ENCODE measurements around the gene CLIP1. TPM values are rescaled to one million over a fixed set of nuclear protein-coding genes. Genes with fewer than 3 reads are reported as not detected.

Gene CLIP1
- total RNA-seq, 4 donors from 2014 or later = 48.2 to 134 (median 96.8) TPM

- Histone ChIP-seq H3K27me3 (no peaks in the 10 kb centered on the region), H3K36me3 (no peaks in the 10 kb centered on the region), H3K27ac (peak overlapping the region; percentile 63 to 77), H3K9me3 (no peaks in the 10 kb centered on the region), H3K4me1 (peaks cover 0 to 8% of the 10 kb centered on the region in 2 donors), H3K4me3 (no peak overlapping the region)
- intact Hi-C loops (cut with DNase I; ENCODE audit: low total_unique reads) = loop anchor here (10.0 kb wide), 1 partner anchor 79 kb away; no protein-coding TSS in a partner anchor
- DNase-seq = no peak
- TF ChIP-seq, protein P1, sequence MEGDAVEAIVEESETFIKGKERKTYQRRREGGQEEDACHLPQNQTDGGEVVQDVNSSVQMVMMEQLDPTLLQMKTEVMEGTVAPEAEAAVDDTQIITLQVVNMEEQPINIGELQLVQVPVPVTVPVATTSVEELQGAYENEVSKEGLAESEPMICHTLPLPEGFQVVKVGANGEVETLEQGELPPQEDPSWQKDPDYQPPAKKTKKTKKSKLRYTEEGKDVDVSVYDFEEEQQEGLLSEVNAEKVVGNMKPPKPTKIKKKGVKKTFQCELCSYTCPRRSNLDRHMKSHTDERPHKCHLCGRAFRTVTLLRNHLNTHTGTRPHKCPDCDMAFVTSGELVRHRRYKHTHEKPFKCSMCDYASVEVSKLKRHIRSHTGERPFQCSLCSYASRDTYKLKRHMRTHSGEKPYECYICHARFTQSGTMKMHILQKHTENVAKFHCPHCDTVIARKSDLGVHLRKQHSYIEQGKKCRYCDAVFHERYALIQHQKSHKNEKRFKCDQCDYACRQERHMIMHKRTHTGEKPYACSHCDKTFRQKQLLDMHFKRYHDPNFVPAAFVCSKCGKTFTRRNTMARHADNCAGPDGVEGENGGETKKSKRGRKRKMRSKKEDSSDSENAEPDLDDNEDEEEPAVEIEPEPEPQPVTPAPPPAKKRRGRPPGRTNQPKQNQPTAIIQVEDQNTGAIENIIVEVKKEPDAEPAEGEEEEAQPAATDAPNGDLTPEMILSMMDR (IDR thresholded peaks at IDR 0.05) = no peak
- no peak for TF ChIP-seq POLR2A (IDR thresholded peaks at IDR 0.05)
These were observed 27.1 kb downstream of the CLIP1 start for GRCh38 chr12:122395319-122395718.

GRCh38 chr12:122394626-122395194, 27.8 kb downstream of the CLIP1 start:
- no peaks in the 10 kb centered on the region for H3K9me3 ChIP-seq
- intact Hi-C loops (cut with DNase I; ENCODE audit: low total_unique reads) = loop anchor here (10.0 kb wide), 1 partner anchor 80 kb away; no protein-coding TSS in a partner anchor
- peaks cover 0 to 2% of the 10 kb centered on the region in 2 donors for H3K4me1 ChIP-seq
- DNase-seq = no peak
- H3K4me3 ChIP-seq = no peak overlapping the region
- TF ChIP-seq, protein P1 (IDR thresholded peaks at IDR 0.05) = no peak
- TF ChIP-seq POLR2A (IDR thresholded peaks at IDR 0.05) = no peak
- no peaks in the 10 kb centered on the region for H3K36me3 ChIP-seq
- H3K27me3 ChIP-seq = no peaks in the 10 kb centered on the region
- H3K27ac ChIP-seq = peak overlapping the region; percentile 63 to 77

- no peak for TF ChIP-seq POLR2A (IDR thresholded peaks at IDR 0.05)
- TF ChIP-seq, protein P1 (IDR thresholded peaks at IDR 0.05) = no peak
- Histone ChIP-seq H3K36me3 (no peaks in the 10 kb centered on the region), H3K27ac (peak overlapping the region in 1 of 2 donors; percentile 77), H3K4me3 (no peak overlapping the region), H3K4me1 (no peaks in the 10 kb centered on the region), H3K27me3 (no peaks in the 10 kb centered on the region), H3K9me3 (no peaks in the 10 kb centered on the region)
- intact Hi-C loops (cut with DNase I; ENCODE audit: low total_unique reads) = loop anchor here (10.0 kb wide), 1 partner anchor 81 kb away; no protein-coding TSS in a partner anchor
- DNase-seq = no peak
These were observed 28.7 kb downstream of the CLIP1 start for GRCh38 chr12:122393817-122394216.

- intact Hi-C loops (cut with DNase I; ENCODE audit: low total_unique reads) = loop anchor here (10.0 kb wide), 1 partner anchor 82 kb away; no protein-coding TSS in a partner anchor
- Histone ChIP-seq H3K27ac (peak overlapping the region in 1 of 2 donors; percentile 37), H3K4me3 (no peak overlapping the region), H3K36me3 (no peaks in the 10 kb centered on the region), H3K9me3 (no peaks in the 10 kb centered on the region), H3K27me3 (no peaks in the 10 kb centered on the region), H3K4me1 (no peaks in the 10 kb centered on the region)
- no peak for DNase-seq
- TF ChIP-seq POLR2A (IDR thresholded peaks at IDR 0.05) = no peak
- TF ChIP-seq, protein P1 (IDR thresholded peaks at IDR 0.05) = no peak
These were observed 30.1 kb downstream of the CLIP1 start for GRCh38 chr12:122392411-122392810.

DNA sequence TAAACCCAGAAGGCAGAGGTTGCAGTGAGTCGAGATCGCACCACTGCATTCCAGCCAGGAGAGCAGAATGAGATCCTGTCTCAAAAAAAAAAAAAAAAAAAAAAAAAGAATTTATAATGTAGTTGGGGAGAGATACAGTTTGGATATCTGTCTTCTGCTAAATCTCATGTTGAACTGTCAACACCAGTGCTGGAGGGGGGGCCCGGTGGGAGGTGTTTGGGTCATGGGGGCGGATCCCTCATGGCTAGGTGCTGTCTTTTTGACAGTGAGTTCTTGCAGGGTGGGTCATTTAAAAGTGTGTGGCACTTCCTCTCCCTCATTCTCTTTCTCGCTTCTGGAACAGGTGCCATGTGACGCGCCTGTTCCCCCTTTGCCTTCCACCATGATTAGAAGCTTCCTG, 32.8 kb downstream of the CLIP1 start:
- no peak overlapping the region for H3K27ac ChIP-seq
- H3K27me3 ChIP-seq = no peaks in the 10 kb centered on the region
- no peaks in the 10 kb centered on the region for H3K9me3 ChIP-seq
- H3K36me3 ChIP-seq = no peaks in the 10 kb centered on the region
- no peak for DNase-seq
- TF ChIP-seq, protein P1 (IDR thresholded peaks at IDR 0.05) = no peak
- TF ChIP-seq POLR2A (IDR thresholded peaks at IDR 0.05) = no peak
- no peaks in the 10 kb centered on the region for H3K4me1 ChIP-seq
- no peak overlapping the region for H3K4me3 ChIP-seq
- intact Hi-C loops (cut with DNase I; ENCODE audit: low total_unique reads) = loop anchor here (10.0 kb wide), 1 partner anchor 85 kb away; no protein-coding TSS in a partner anchor

Measured in uterus (tissue), 4 donors.